ENCODE data around the gene CFAP92. TPM values are rescaled to one million over a fixed set of nuclear protein-coding genes. Genes with fewer than 3 reads are reported as not detected.

Gene CFAP92
- total RNA-seq, 2 experiments from 2014 or later, result 0.19 to 0.45 TPM

GRCh38 chr3:129018271-129018670, 24.4 kb upstream of the CFAP92 start:
- Histone ChIP-seq H3K27ac (ENCODE audit: low read depth in 1 of 2, low read length in 2 of 2) (peak overlapping the region; percentile 54 to 82), H3K9me3 (ENCODE audit: control insufficient read depth in 1 of 2, insufficient read depth in 1 of 2, low read length in 2 of 2) (peaks cover 0 to 3% of the 10 kb centered on the region in 2 experiments), H3K4me3 (ENCODE audit: low read length) (no peak overlapping the region), H3K27me3 (ENCODE audit: control insufficient read depth in 1 of 2, insufficient read depth in 2 of 2, low read length in 2 of 2) (no peaks in the 10 kb centered on the region), H3K4me1 (ENCODE audit: insufficient read depth, low read length) (peaks cover 50% of the 10 kb centered on the region), H3K36me3 (ENCODE audit: insufficient read depth, low read length) (no peaks in the 10 kb centered on the region)
- Mint-ChIP-seq H3K4me1 (ENCODE audit: low read depth) (peaks cover 45% of the 10 kb centered on the region), H3K4me3 (no peak overlapping the region), H3K27me3 (no peaks in the 10 kb centered on the region), H3K27ac (peak overlapping the region; percentile 80), H3K9me3 (no peaks in the 10 kb centered on the region), H3K36me3 (ENCODE audit: low read depth) (no peaks in the 10 kb centered on the region)
- CTCF ChIA-PET, result interaction anchor here (3.4 to 4.4 kb wide), 2 partner anchors 14 to 228 kb away, joined by 14 to 28 read pairs; no protein-coding TSS in a partner anchor
- intact Hi-C loops (cut with DNase I, micrococcal nuclease), result no loop called here
- ATAC-seq (ENCODE audit: poor library complexity), result no peak
- no peak for DNase-seq
- POLR2A ChIA-PET, result interaction anchor here (2.8 to 4.0 kb wide), 4 partner anchors 9 to 103 kb away, joined by 9 to 90 read pairs (median 72); partner anchors contain the start of gene RAB43
- TF ChIP-seq CTCF (IDR thresholded peaks at IDR 0.05), result no peak

GRCh38 chr3:129017484-129017899, 23.6 kb upstream of the CFAP92 start:
- Mint-ChIP-seq H3K27ac (peak overlapping the region; percentile 80), H3K27me3 (no peaks in the 10 kb centered on the region), H3K9me3 (no peaks in the 10 kb centered on the region), H3K4me3 (peak overlapping the region; percentile 11), H3K4me1 (ENCODE audit: low read depth) (peaks cover 45% of the 10 kb centered on the region), H3K36me3 (ENCODE audit: low read depth) (no peaks in the 10 kb centered on the region)
- ATAC-seq (ENCODE audit: poor library complexity), result no peak
- H3K9me3 ChIP-seq (ENCODE audit: control insufficient read depth in 1 of 2, insufficient read depth in 1 of 2, low read length in 2 of 2), result peaks cover 0 to under 1% of the 10 kb centered on the region in 2 experiments
- peak overlapping the region; percentile 54 to 82 for H3K27ac ChIP-seq (ENCODE audit: low read depth in 1 of 2, low read length in 2 of 2)
- H3K27me3 ChIP-seq (ENCODE audit: control insufficient read depth in 1 of 2, insufficient read depth in 2 of 2, low read length in 2 of 2), result no peaks in the 10 kb centered on the region
- H3K36me3 ChIP-seq (ENCODE audit: insufficient read depth, low read length), result no peaks in the 10 kb centered on the region
- DNase-seq, result no peak
- intact Hi-C loops (cut with DNase I, micrococcal nuclease), result loop anchor here in 1 of 2 experiments (2.0 kb wide), 1 partner anchor 15 kb away; no protein-coding TSS in a partner anchor
- H3K4me1 ChIP-seq (ENCODE audit: insufficient read depth, low read length), result peaks cover 50% of the 10 kb centered on the region
- POLR2A ChIA-PET, result interaction anchor here (1.3 to 4.0 kb wide), 11 partner anchors 9 to 145 kb away, joined by 3 to 90 read pairs (median 38); partner anchors contain the start of genes CFAP92, EFCC1 and RAB43
- H3K4me3 ChIP-seq (ENCODE audit: low read length), result no peak overlapping the region
- CTCF ChIA-PET, result interaction anchor here (0.5 to 7.6 kb wide), 8 partner anchors 10 to 229 kb away, joined by 3 to 56 read pairs (median 12); partner anchors contain the start of gene CFAP92
- no peak for TF ChIP-seq CTCF (IDR thresholded peaks at IDR 0.05)

- ChIA-PET POLR2A (interaction anchor here (0.9 to 4.0 kb wide), 20 partner anchors 10 to 299 kb away, joined by 3 to 90 read pairs (median 8); partner anchors contain the start of genes ACAD9, CFAP92, COPG1 and EFCC1), CTCF (interaction anchor here (0.5 to 7.6 kb wide), 17 partner anchors 11 to 300 kb away, joined by 3 to 56 read pairs (median 4); partner anchors contain the start of genes CFAP92 and RAB43)
- Histone ChIP-seq H3K4me1 (ENCODE audit: insufficient read depth, low read length) (peaks cover 46% of the 10 kb centered on the region), H3K36me3 (ENCODE audit: insufficient read depth, low read length) (no peaks in the 10 kb centered on the region), H3K27ac (ENCODE audit: low read depth in 1 of 2, low read length in 2 of 2) (peak overlapping the region; percentile 79 to 82), H3K4me3 (ENCODE audit: low read length) (peak overlapping the region; percentile 37), H3K9me3 (ENCODE audit: control insufficient read depth in 1 of 2, insufficient read depth in 1 of 2, low read length in 2 of 2) (no peaks in the 10 kb centered on the region), H3K27me3 (ENCODE audit: control insufficient read depth in 1 of 2, insufficient read depth in 2 of 2, low read length in 2 of 2) (no peaks in the 10 kb centered on the region)
- peak; percentile 18 for ATAC-seq (ENCODE audit: poor library complexity)
- no peaks in the 10 kb centered on the region for H3K9me3 Mint-ChIP-seq
- H3K36me3 Mint-ChIP-seq (ENCODE audit: low read depth), result no peaks in the 10 kb centered on the region
- intact Hi-C loops (cut with DNase I, micrococcal nuclease), result loop anchor here (1.0 to 2.0 kb wide), 3 partner anchors 10 to 47 kb away; no protein-coding TSS in a partner anchor
- no peaks in the 10 kb centered on the region for H3K27me3 Mint-ChIP-seq
- H3K4me1 Mint-ChIP-seq (ENCODE audit: low read depth), result peaks cover 45% of the 10 kb centered on the region
- TF ChIP-seq CTCF (IDR thresholded peaks at IDR 0.05), result no peak
- peak overlapping the region; percentile 89 for H3K4me3 Mint-ChIP-seq
- peak in 6 of 14 experiments; percentile 21 to 79 (median 54) for DNase-seq
- H3K27ac Mint-ChIP-seq, result peak overlapping the region; percentile 80
Observed at GRCh38 chr3:129016720-129017483, 23.0 kb upstream of the CFAP92 start.
